ENCODE results near the gene GYS1. TPM values are rescaled to one million over a fixed set of nuclear protein-coding genes. Genes with fewer than 3 reads are reported as not detected.
A peak's percentile ranks its signal among the peaks of the same experiment; 100 is the strongest.

GYS1 gene
- total and polyA plus RNA-seq, 4 donors = 2.6 to 8.7 (median 6.3) TPM

GRCh38 chr19:48969276-48970138, 23.6 kb downstream of the GYS1 start:
- H3K4me1 ChIP-seq (ENCODE audit: control insufficient read depth in 4 of 4, insufficient read depth in 4 of 4, low read length in 3 of 4) = peaks cover 0 to 19% (median 15%) of the 10 kb centered on the region in 4 donors
- H3K9me3 ChIP-seq (ENCODE audit: control insufficient read depth in 4 of 4, low read length in 3 of 4) = no peaks in the 10 kb centered on the region
- no peak for DNase-seq (ENCODE audit: low spot score)
- H3K27ac ChIP-seq (ENCODE audit: low read depth in 1 of 2, low read length in 2 of 2) = peak overlapping the region in 1 of 2 donors; percentile 68
- H3K36me3 ChIP-seq (ENCODE audit: control insufficient read depth in 4 of 4, insufficient read depth in 3 of 4, low read depth in 1 of 4, low read length in 3 of 4) = peaks cover 5 to 18% (median 13%) of the 10 kb centered on the region in 4 donors
- H3K27me3 ChIP-seq (ENCODE audit: control insufficient read depth in 4 of 4, insufficient read depth in 4 of 4, low read length in 3 of 4) = no peaks in the 10 kb centered on the region
- WGBS = 96% methylated on average over 45 of the region's 45 CpGs
- no peak overlapping the region for H3K4me3 ChIP-seq (ENCODE audit: low read depth in 1 of 3, low read length in 3 of 3)
- TF ChIP-seq HNF4G (IDR thresholded peaks at IDR 0.05) (no peak), REST (IDR thresholded peaks at IDR 0.05) (no peak), FOXA2 (IDR thresholded peaks at IDR 0.05) (no peak), HNF4A (conservative IDR thresholded peaks at IDR 0.05) (no peak), MAX (IDR thresholded peaks at IDR 0.05) (no peak), YY1 (IDR thresholded peaks at IDR 0.05) (no peak), JUND (IDR thresholded peaks at IDR 0.05) (no peak), GABPA (IDR thresholded peaks at IDR 0.05 in 1 of 2, conservative IDR thresholded peaks at IDR 0.05 in 1 of 2) (no peak), RAD21 (IDR thresholded peaks at IDR 0.05) (no peak), EGR1 (IDR thresholded peaks at IDR 0.05; ENCODE audit: low read depth in 2 of 2) (no peak), CTCF (IDR thresholded peaks at IDR 0.05; ENCODE audit: low read depth, low read length, missing input control) (no peak), FOXA1 (IDR thresholded peaks at IDR 0.05) (no peak), TAF1 (conservative IDR thresholded peaks at IDR 0.05) (no peak), ATF3 (IDR thresholded peaks at IDR 0.05) (no peak), SP1 (IDR thresholded peaks at IDR 0.05) (no peak)
- no peak overlapping the region for H3K9ac ChIP-seq (ENCODE audit: low read depth in 1 of 2, low read length in 2 of 2)

GRCh38 chr19:48968813-48969218, 24.3 kb downstream of the GYS1 start:
- Histone ChIP-seq H3K4me1 (ENCODE audit: control insufficient read depth in 4 of 4, insufficient read depth in 4 of 4, low read length in 3 of 4) (peaks cover 1 to 22% (median 17%) of the 10 kb centered on the region in 4 donors), H3K27ac (ENCODE audit: low read depth in 1 of 2, low read length in 2 of 2) (peak overlapping the region; percentile 50 to 68), H3K4me3 (ENCODE audit: low read depth in 1 of 3, low read length in 3 of 3) (no peak overlapping the region), H3K9me3 (ENCODE audit: control insufficient read depth in 4 of 4, low read length in 3 of 4) (no peaks in the 10 kb centered on the region), H3K36me3 (ENCODE audit: control insufficient read depth in 4 of 4, insufficient read depth in 3 of 4, low read depth in 1 of 4, low read length in 3 of 4) (peaks cover 3 to 14% (median 8%) of the 10 kb centered on the region in 4 donors), H3K27me3 (ENCODE audit: control insufficient read depth in 4 of 4, insufficient read depth in 4 of 4, low read length in 3 of 4) (no peaks in the 10 kb centered on the region), H3K9ac (ENCODE audit: low read depth in 1 of 2, low read length in 2 of 2) (no peak overlapping the region)
- 66% methylated on average over 15 of the region's 15 CpGs for WGBS
- TF ChIP-seq REST (IDR thresholded peaks at IDR 0.05) = no peak
- TF ChIP-seq RAD21 (IDR thresholded peaks at IDR 0.05) = peak in 1 of 2 donors; percentile 13
- no peak for TF ChIP-seq GABPA (IDR thresholded peaks at IDR 0.05 in 1 of 2, conservative IDR thresholded peaks at IDR 0.05 in 1 of 2)
- no peak for DNase-seq (ENCODE audit: low spot score)

Measured in liver (tissue), 9 donors.